Measurements from ENCODE around the gene TMPO.

DNA sequence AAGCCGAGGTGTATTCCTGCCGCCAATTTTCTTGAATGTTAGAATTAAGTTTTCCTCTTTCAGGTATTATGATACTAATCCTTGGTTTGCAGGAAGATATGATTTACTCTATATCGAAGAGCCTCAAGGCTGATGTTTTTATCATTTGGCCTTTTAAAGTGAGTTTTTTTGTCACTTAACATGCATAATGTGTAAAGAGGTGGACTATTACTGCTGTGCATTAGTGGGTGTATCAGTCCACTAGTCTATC is 11.1 kb upstream of the TMPO start:
- TF ChIP-seq, protein P1, sequence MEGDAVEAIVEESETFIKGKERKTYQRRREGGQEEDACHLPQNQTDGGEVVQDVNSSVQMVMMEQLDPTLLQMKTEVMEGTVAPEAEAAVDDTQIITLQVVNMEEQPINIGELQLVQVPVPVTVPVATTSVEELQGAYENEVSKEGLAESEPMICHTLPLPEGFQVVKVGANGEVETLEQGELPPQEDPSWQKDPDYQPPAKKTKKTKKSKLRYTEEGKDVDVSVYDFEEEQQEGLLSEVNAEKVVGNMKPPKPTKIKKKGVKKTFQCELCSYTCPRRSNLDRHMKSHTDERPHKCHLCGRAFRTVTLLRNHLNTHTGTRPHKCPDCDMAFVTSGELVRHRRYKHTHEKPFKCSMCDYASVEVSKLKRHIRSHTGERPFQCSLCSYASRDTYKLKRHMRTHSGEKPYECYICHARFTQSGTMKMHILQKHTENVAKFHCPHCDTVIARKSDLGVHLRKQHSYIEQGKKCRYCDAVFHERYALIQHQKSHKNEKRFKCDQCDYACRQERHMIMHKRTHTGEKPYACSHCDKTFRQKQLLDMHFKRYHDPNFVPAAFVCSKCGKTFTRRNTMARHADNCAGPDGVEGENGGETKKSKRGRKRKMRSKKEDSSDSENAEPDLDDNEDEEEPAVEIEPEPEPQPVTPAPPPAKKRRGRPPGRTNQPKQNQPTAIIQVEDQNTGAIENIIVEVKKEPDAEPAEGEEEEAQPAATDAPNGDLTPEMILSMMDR (IDR thresholded peaks at IDR 0.05; ENCODE audit: extremely low read depth in 1 of 2, insufficient read depth in 1 of 2, low read depth in 1 of 2, low read length in 2 of 2): no peak
- TF ChIP-seq EZH2 (IDR thresholded peaks at IDR 0.05; ENCODE audit: borderline replicate concordance, low read depth, low read length, severe bottlenecking) (no peak), POLR2A (IDR thresholded peaks at IDR 0.05; ENCODE audit: low read depth, low read length) (no peak), POLR2AphosphoS5 (IDR thresholded peaks at IDR 0.05; ENCODE audit: insufficient read depth, low read depth, low read length) (no peak), JUN (IDR thresholded peaks at IDR 0.05; ENCODE audit: borderline replicate concordance, insufficient read depth, insufficient read length, low read depth) (no peak), MYC (IDR thresholded peaks at IDR 0.05; ENCODE audit: low read depth, low read length) (no peak), FOS (IDR thresholded peaks at IDR 0.05; ENCODE audit: borderline replicate concordance, insufficient read depth, low read length) (no peak)
- TF ChIP-seq, protein P2, sequence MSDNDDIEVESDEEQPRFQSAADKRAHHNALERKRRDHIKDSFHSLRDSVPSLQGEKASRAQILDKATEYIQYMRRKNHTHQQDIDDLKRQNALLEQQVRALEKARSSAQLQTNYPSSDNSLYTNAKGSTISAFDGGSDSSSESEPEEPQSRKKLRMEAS (IDR thresholded peaks at IDR 0.05; ENCODE audit: insufficient read depth, insufficient read length): no peak
